Suppressor macrophage (primary cell): ENCODE data around the gene COL6A3.

Source experiments
- DNase-seq, 4 experiments: peaks; one replicate each; pipeline ENCODE4 v3.0.0-alpha.2; 2020 to 2022
- total RNA-seq, 17 experiments: gene quantifications; one replicate each; lab custom pipeline; 2026; ENCODE audit warnings: mixed read lengths in 6 of 17, inconsistent platforms in 3 of 17; lab: John Stamatoyannopoulos, UW

Gene COL6A3
- 1.7 to 14.0 (median 5.2) reads per million in 17 experiments for total RNA-seq

GRCh38 chr2:237413777-237414661 is at the start of gene COL6A3:
TSS of gene COL6A3 (minus strand) at chr2:237414164. CDS start at chr2:237396817, 17,347 bp downstream.
- no peak for DNase-seq

- peak in 3 of 4 experiments; percentile 41 to 59 (median 46) for DNase-seq
Observed at GRCh38 chr2:237459741-237460174, 45.8 kb upstream of the COL6A3 start.

- no peak for DNase-seq
Observed at GRCh38 chr2:237459226-237459625, 45.3 kb upstream of the COL6A3 start.

- DNase-seq: no peak
Observed at GRCh38 chr2:237458519-237458918, 44.6 kb upstream of the COL6A3 start.

- no peak for DNase-seq
Observed at GRCh38 chr2:237457388-237457941, 43.5 kb upstream of the COL6A3 start.

GRCh38 chr2:237456200-237456843 is 42.4 kb upstream of the COL6A3 start:
- no peak for DNase-seq

- no peak for DNase-seq
Observed at GRCh38 chr2:237455764-237456163, 41.8 kb upstream of the COL6A3 start.

- no peak for DNase-seq
Observed at GRCh38 chr2:237453671-237454070, 39.7 kb upstream of the COL6A3 start.

- DNase-seq: peak; percentile 47 to 75 (median 70)
Observed at GRCh38 chr2:237452861-237453260, 38.9 kb upstream of the COL6A3 start.

- no peak for DNase-seq
Observed at GRCh38 chr2:237451643-237452469, 37.9 kb upstream of the COL6A3 start.

- no peak for DNase-seq
Observed at GRCh38 chr2:237450583-237450982, 36.6 kb upstream of the COL6A3 start.

GRCh38 chr2:237450108-237450507 is 36.1 kb upstream of the COL6A3 start:
- no peak for DNase-seq

GRCh38 chr2:237449193-237449881 is 35.4 kb upstream of the COL6A3 start:
- peak in 1 of 4 experiments; percentile 45 for DNase-seq

- DNase-seq: no peak
Observed at GRCh38 chr2:237448626-237449025, 34.7 kb upstream of the COL6A3 start.

GRCh38 chr2:237448171-237448570 is 34.2 kb upstream of the COL6A3 start:
- DNase-seq: no peak

GRCh38 chr2:237447496-237447895 is 33.5 kb upstream of the COL6A3 start:
- DNase-seq: no peak

GRCh38 chr2:237446338-237446665 is 32.3 kb upstream of the COL6A3 start:
- DNase-seq: no peak

- DNase-seq: no peak
Observed at GRCh38 chr2:237445611-237446337, 31.8 kb upstream of the COL6A3 start.

GRCh38 chr2:237444071-237444470 is 30.1 kb upstream of the COL6A3 start:
- no peak for DNase-seq

- DNase-seq: peak in 3 of 4 experiments; percentile 53 to 74 (median 59)
Observed at GRCh38 chr2:237441605-237442274, 27.8 kb upstream of the COL6A3 start.
